Measurements from ENCODE around the gene DTNBP1.

Gene DTNBP1

DNA sequence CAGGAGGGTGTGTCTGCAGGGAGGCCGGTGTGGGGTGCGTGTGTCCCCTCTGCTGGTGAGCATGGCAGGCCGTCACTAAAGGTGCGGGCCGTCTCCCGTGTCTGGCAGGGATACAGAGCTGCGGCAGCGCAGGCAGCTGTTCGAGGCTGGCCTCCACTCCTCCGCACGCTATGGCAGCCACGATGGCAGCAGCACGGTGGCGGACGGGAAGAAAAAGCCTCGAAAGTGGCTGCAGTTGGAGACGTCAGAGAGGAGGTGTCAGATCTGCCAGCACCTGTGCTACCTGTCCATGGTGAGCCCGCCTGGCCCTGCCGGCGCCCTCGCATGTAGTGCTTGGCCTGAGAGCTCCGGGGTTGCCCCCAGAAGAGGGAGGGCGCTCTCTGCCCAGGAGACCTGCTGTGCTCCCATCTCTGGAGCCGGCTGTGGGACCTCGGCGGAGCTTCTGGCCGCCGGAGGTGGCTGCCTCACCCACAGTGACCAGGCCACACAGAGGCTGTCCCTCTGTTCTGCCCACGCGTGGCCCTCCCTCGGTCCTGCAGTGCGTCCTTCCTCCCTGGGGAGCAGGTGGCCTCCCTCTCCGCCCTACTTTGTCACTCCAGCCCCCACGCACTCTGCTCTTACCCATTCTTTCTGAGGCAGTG, 149.6 kb downstream of the DTNBP1 start:
- H3K36me3 ChIP-seq (ENCODE audit: control insufficient read depth in 2 of 2, insufficient read depth in 2 of 2, low read length in 2 of 2) = peaks cover 45 to 62% of the 10 kb centered on the region in 2 donors

GRCh38 chr6:15512721-15513120, 150.1 kb downstream of the DTNBP1 start:
- H3K4me3 ChIP-seq (ENCODE audit: low read length in 2 of 2) = no peak overlapping the region
- H3K36me3 ChIP-seq (ENCODE audit: control insufficient read depth in 2 of 2, insufficient read depth in 2 of 2, low read length in 2 of 2) = peaks cover 40 to 62% of the 10 kb centered on the region in 2 donors
- H3K9ac ChIP-seq (ENCODE audit: low read depth in 1 of 2, low read length in 2 of 2) = no peak overlapping the region
- no peak overlapping the region for H3K27ac ChIP-seq (ENCODE audit: low read depth in 2 of 2, low read length in 2 of 2)
- H3K4me1 ChIP-seq (ENCODE audit: control insufficient read depth in 2 of 2, insufficient read depth in 2 of 2, low read length in 2 of 2) = no peaks in the 10 kb centered on the region
- no peaks in the 10 kb centered on the region for H3K9me3 ChIP-seq (ENCODE audit: control insufficient read depth in 2 of 2, low read length in 2 of 2)
- H3K27me3 ChIP-seq (ENCODE audit: control insufficient read depth in 2 of 2, insufficient read depth in 2 of 2, low read length in 2 of 2) = no peaks in the 10 kb centered on the region

More for the DNA sequence above, 149.6 kb downstream of the DTNBP1 start:
- Histone ChIP-seq H3K9me3 (ENCODE audit: control insufficient read depth in 2 of 2, low read length in 2 of 2) (no peaks in the 10 kb centered on the region), H3K27me3 (ENCODE audit: control insufficient read depth in 2 of 2, insufficient read depth in 2 of 2, low read length in 2 of 2) (no peaks in the 10 kb centered on the region), H3K4me3 (ENCODE audit: low read length in 2 of 2) (no peak overlapping the region), H3K9ac (ENCODE audit: low read depth in 1 of 2, low read length in 2 of 2) (no peak overlapping the region), H3K27ac (ENCODE audit: low read depth in 2 of 2, low read length in 2 of 2) (no peak overlapping the region), H3K4me1 (ENCODE audit: control insufficient read depth in 2 of 2, insufficient read depth in 2 of 2, low read length in 2 of 2) (no peaks in the 10 kb centered on the region)

- H3K4me1 ChIP-seq (ENCODE audit: control insufficient read depth in 2 of 2, insufficient read depth in 2 of 2, low read length in 2 of 2) = no peaks in the 10 kb centered on the region
- no peak overlapping the region for H3K9ac ChIP-seq (ENCODE audit: low read depth in 1 of 2, low read length in 2 of 2)
- no peak overlapping the region for H3K27ac ChIP-seq (ENCODE audit: low read depth in 2 of 2, low read length in 2 of 2)
- H3K4me3 ChIP-seq (ENCODE audit: low read length in 2 of 2) = no peak overlapping the region
- H3K9me3 ChIP-seq (ENCODE audit: control insufficient read depth in 2 of 2, low read length in 2 of 2) = no peaks in the 10 kb centered on the region
- H3K27me3 ChIP-seq (ENCODE audit: control insufficient read depth in 2 of 2, insufficient read depth in 2 of 2, low read length in 2 of 2) = no peaks in the 10 kb centered on the region
- H3K36me3 ChIP-seq (ENCODE audit: control insufficient read depth in 2 of 2, insufficient read depth in 2 of 2, low read length in 2 of 2) = peaks cover 40 to 64% of the 10 kb centered on the region in 2 donors
Measured at GRCh38 chr6:15512126-15512525, 150.7 kb downstream of the DTNBP1 start.

DNA sequence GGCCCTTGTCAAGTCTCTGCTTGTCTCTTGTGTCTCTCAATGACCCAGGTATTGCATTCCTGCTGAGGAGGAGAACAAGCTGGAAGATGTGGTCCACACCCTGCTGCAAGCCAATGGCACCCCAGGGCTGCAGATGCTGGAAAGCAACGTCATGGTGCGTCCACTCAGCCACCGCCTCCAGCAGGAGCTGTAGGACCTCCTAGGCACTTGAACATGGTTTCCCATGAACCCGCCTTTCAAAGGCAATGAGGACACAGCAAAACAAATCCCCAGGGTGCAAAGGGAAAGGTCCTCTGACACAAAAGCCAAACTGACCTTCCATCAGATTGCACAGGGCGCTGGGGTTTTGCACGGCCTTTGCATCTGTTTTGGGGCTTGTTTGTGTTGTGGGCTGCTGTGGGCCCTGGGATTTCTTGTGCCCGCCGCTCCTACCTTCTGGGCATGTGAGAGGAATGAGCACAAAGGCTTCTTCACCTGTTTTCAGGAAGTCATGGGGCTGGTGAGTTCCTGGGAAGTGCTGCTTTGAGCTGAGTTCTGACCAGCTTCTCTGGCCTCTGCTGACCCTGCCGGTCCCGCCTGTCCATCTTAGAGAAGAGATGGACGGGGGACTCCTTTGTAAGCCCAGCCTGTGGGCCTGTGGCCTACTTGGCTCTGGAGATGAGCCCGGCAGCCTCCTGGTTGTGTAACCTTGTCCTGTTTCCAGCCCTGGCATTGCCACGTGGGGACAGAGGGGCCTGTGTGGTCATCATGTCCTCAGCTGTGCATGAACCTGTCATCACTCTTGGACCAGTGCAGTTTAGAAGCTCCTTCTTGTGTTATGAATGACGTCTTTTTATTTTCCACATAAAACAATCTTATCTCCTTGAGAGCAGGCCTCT, 151.3 kb downstream of the DTNBP1 start:
- H3K4me1 ChIP-seq (ENCODE audit: control insufficient read depth in 2 of 2, insufficient read depth in 2 of 2, low read length in 2 of 2) = no peaks in the 10 kb centered on the region
- H3K27ac ChIP-seq (ENCODE audit: low read depth in 2 of 2, low read length in 2 of 2) = no peak overlapping the region
- H3K36me3 ChIP-seq (ENCODE audit: control insufficient read depth in 2 of 2, insufficient read depth in 2 of 2, low read length in 2 of 2) = peaks cover 45 to 67% of the 10 kb centered on the region in 2 donors
- no peaks in the 10 kb centered on the region for H3K27me3 ChIP-seq (ENCODE audit: control insufficient read depth in 2 of 2, insufficient read depth in 2 of 2, low read length in 2 of 2)
- H3K4me3 ChIP-seq (ENCODE audit: low read length in 2 of 2) = no peak overlapping the region
- no peaks in the 10 kb centered on the region for H3K9me3 ChIP-seq (ENCODE audit: control insufficient read depth in 2 of 2, low read length in 2 of 2)
- no peak overlapping the region for H3K9ac ChIP-seq (ENCODE audit: low read depth in 1 of 2, low read length in 2 of 2)

DNA sequence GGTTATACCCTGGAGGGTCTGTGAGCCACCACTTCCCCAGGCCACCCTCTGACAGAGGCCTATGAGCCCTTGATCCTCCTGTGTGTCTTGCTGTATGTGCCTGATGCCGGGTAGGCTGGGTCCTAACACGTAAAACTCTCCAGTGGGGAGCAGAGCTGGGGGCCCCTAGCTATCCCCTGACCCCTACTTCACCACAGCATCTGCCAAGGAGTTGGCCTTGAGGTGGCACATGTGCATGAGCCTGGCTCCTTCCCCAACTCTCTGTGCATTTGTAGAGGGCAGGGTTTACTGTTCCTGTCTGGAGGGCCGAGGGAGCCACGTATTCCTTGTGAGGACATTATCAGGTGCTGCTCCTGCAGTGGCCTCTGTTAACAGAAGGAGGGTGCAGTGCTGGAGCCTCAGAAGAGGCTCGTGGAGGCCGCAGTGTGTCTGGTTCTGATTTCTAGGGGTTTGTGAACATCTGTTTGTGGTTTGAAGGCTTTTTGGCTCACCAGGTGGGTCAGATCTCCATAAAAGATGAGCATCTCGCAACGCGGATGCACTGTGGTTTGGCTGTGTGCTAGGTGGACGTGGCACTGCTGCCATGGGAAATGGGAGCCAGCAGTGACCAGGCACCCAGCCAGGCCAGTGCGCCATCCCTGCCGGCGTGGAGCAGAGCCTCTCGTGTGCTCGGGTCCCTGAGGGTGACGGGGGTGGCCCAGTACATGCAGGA, 152.1 kb downstream of the DTNBP1 start:
- peaks cover 51 to 73% of the 10 kb centered on the region in 2 donors for H3K36me3 ChIP-seq (ENCODE audit: control insufficient read depth in 2 of 2, insufficient read depth in 2 of 2, low read length in 2 of 2)
- no peaks in the 10 kb centered on the region for H3K9me3 ChIP-seq (ENCODE audit: control insufficient read depth in 2 of 2, low read length in 2 of 2)
- H3K9ac ChIP-seq (ENCODE audit: low read depth in 1 of 2, low read length in 2 of 2) = no peak overlapping the region
- H3K4me1 ChIP-seq (ENCODE audit: control insufficient read depth in 2 of 2, insufficient read depth in 2 of 2, low read length in 2 of 2) = peaks cover 0 to under 1% of the 10 kb centered on the region in 2 donors
- H3K4me3 ChIP-seq (ENCODE audit: low read length in 2 of 2) = no peak overlapping the region
- H3K27ac ChIP-seq (ENCODE audit: low read depth in 2 of 2, low read length in 2 of 2) = no peak overlapping the region
- no peaks in the 10 kb centered on the region for H3K27me3 ChIP-seq (ENCODE audit: control insufficient read depth in 2 of 2, insufficient read depth in 2 of 2, low read length in 2 of 2)

DNA sequence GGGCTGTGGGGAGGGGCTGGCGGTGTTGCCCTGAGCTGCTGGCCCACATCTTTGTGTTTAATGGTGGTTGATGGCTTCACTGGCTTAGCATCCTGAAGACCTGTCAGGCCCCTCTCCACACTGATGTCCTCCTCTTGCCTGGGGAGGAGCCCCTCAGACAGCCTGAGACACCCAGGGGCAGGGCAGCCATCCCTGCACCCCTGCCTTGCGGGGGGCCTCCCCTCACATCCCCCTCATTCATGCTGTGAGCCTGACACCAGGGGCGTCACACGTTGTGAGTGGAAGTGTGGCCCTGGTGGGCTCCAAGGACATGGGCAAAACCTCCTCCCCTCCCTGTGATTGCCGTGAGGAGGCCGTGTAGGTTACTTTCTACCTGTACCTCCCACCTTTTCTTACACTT, 152.7 kb downstream of the DTNBP1 start:
- H3K36me3 ChIP-seq (ENCODE audit: control insufficient read depth in 2 of 2, insufficient read depth in 2 of 2, low read length in 2 of 2) = peaks cover 53 to 76% of the 10 kb centered on the region in 2 donors
- H3K9ac ChIP-seq (ENCODE audit: low read depth in 1 of 2, low read length in 2 of 2) = no peak overlapping the region
- H3K9me3 ChIP-seq (ENCODE audit: control insufficient read depth in 2 of 2, low read length in 2 of 2) = no peaks in the 10 kb centered on the region
- no peak overlapping the region for H3K4me3 ChIP-seq (ENCODE audit: low read length in 2 of 2)
- no peak overlapping the region for H3K27ac ChIP-seq (ENCODE audit: low read depth in 2 of 2, low read length in 2 of 2)
- peaks cover 0 to 3% of the 10 kb centered on the region in 2 donors for H3K4me1 ChIP-seq (ENCODE audit: control insufficient read depth in 2 of 2, insufficient read depth in 2 of 2, low read length in 2 of 2)
- no peaks in the 10 kb centered on the region for H3K27me3 ChIP-seq (ENCODE audit: control insufficient read depth in 2 of 2, insufficient read depth in 2 of 2, low read length in 2 of 2)

DNA sequence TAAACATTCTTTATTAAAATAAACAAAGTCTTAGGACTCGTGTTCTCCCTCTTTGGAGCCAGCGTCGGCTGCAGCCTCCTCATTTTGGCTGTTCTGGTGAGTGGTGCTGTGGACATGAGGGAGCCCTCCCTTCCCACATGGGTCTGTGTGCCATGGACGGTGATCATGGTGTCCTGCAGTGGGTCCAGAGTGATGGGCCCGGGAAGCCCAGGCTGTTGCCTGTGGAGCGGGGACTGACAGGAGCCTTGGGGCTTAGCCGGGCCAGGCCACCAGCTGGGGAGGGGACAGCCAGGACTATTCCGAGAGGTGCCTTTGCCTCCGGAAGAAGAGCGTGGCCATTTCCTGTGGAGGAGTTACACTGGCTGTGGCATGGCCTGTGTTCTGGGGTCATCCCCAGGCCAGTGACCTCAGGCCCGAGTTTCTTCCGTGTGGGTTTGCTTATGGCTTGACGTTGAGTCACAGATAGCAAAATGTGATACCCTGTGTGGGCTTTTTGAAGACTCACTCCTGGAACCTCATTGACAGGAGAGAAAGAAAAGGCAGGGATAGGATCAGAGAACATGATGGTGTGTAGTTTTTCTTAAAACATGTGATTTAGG, 153.4 kb downstream of the DTNBP1 start:
- H3K9me3 ChIP-seq (ENCODE audit: control insufficient read depth in 2 of 2, low read length in 2 of 2) = no peaks in the 10 kb centered on the region
- no peak overlapping the region for H3K27ac ChIP-seq (ENCODE audit: low read depth in 2 of 2, low read length in 2 of 2)
- peaks cover 0 to 3% of the 10 kb centered on the region in 2 donors for H3K4me1 ChIP-seq (ENCODE audit: control insufficient read depth in 2 of 2, insufficient read depth in 2 of 2, low read length in 2 of 2)
- H3K9ac ChIP-seq (ENCODE audit: low read depth in 1 of 2, low read length in 2 of 2) = no peak overlapping the region
- H3K36me3 ChIP-seq (ENCODE audit: control insufficient read depth in 2 of 2, insufficient read depth in 2 of 2, low read length in 2 of 2) = peaks cover 52 to 70% of the 10 kb centered on the region in 2 donors
- H3K4me3 ChIP-seq (ENCODE audit: low read length in 2 of 2) = no peak overlapping the region
- H3K27me3 ChIP-seq (ENCODE audit: control insufficient read depth in 2 of 2, insufficient read depth in 2 of 2, low read length in 2 of 2) = no peaks in the 10 kb centered on the region

DNA sequence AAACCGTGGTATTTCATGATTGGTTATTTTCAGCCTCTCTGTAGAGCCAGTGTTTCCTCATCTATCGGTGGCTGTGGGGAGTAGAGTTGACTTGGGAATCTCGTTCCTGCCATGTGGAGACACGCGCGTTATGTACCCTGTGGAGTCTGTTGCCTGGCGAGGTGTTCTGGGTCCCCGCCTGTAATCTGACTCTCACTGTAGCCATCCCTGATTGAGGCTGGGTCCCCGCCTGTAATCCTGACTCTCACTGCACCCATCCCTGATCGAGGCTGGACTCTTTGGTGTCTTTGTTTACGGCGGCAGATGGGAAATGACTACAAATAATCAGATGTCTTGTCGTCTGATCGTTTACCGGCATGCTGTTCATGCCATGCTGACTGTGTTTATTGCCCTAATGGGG, 153.9 kb downstream of the DTNBP1 start:
- Histone ChIP-seq H3K4me3 (ENCODE audit: low read length in 2 of 2) (no peak overlapping the region), H3K9ac (ENCODE audit: low read depth in 1 of 2, low read length in 2 of 2) (no peak overlapping the region), H3K4me1 (ENCODE audit: control insufficient read depth in 2 of 2, insufficient read depth in 2 of 2, low read length in 2 of 2) (peaks cover 0 to 3% of the 10 kb centered on the region in 2 donors), H3K36me3 (ENCODE audit: control insufficient read depth in 2 of 2, insufficient read depth in 2 of 2, low read length in 2 of 2) (peaks cover 49 to 65% of the 10 kb centered on the region in 2 donors), H3K9me3 (ENCODE audit: control insufficient read depth in 2 of 2, low read length in 2 of 2) (no peaks in the 10 kb centered on the region), H3K27me3 (ENCODE audit: control insufficient read depth in 2 of 2, insufficient read depth in 2 of 2, low read length in 2 of 2) (no peaks in the 10 kb centered on the region), H3K27ac (ENCODE audit: low read depth in 2 of 2, low read length in 2 of 2) (no peak overlapping the region)

DNA sequence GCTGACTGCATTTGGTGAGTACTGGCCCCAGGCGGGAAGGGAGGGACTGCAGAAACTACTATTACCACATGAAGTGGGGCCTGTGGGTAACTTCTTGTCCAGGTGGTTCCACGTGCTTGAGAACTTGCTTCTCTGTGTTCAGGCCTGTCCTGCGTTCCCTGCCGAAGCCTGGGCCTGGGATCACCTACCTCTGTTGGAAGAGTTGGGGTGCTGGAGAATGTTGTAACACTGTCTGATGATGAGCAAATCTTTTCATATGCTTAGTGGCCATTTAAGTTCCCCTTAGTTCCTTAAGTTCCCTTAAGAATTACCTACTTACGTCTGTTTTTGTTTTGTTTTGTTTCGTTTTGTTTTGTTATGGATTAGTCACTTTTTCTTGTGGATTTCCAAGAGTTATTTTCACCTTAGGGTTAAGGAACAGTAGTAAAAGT, 154.4 kb downstream of the DTNBP1 start:
- Histone ChIP-seq H3K9me3 (ENCODE audit: control insufficient read depth in 2 of 2, low read length in 2 of 2) (no peaks in the 10 kb centered on the region), H3K4me3 (ENCODE audit: low read length in 2 of 2) (no peak overlapping the region), H3K9ac (ENCODE audit: low read depth in 1 of 2, low read length in 2 of 2) (no peak overlapping the region), H3K4me1 (ENCODE audit: control insufficient read depth in 2 of 2, insufficient read depth in 2 of 2, low read length in 2 of 2) (peaks cover 0 to 3% of the 10 kb centered on the region in 2 donors), H3K36me3 (ENCODE audit: control insufficient read depth in 2 of 2, insufficient read depth in 2 of 2, low read length in 2 of 2) (peaks cover 47 to 60% of the 10 kb centered on the region in 2 donors), H3K27ac (ENCODE audit: low read depth in 2 of 2, low read length in 2 of 2) (no peak overlapping the region), H3K27me3 (ENCODE audit: control insufficient read depth in 2 of 2, insufficient read depth in 2 of 2, low read length in 2 of 2) (no peaks in the 10 kb centered on the region)

Measured in mucosa of rectum (tissue), 2 donors.